IMR-90 (cell line): ENCODE measurements around the gene BRD8. TPM values are rescaled to one million over a fixed set of nuclear protein-coding genes. Genes with fewer than 3 reads are reported as not detected.

Experiments
- ATAC-seq: fragments of 200-7000 bp; cut with Tn5 transposase; 2 replicates; pipeline ENCODE4 v1.9.1; 2020; ENCODE audit warnings: low read depth, mild to moderate bottlenecking, moderate library complexity
- BruUV-seq: library from RNA; stranded (reverse); fragments of 400-500 nt; replicated peaks from 2 replicates; lab custom pipeline; 2021; lab: Mats Ljungman, UMichigan
- CTCF ChIA-PET: fragments of 300-600 bp; formaldehyde crosslinking; extraction: SDS; loops from one replicate; lab custom pipeline; 2021; ENCODE audit warnings: antibody characterized with exemption; lab: Yijun Ruan, JAX
- POLR2A ChIA-PET: fragments of 300-600 bp; sonication (Branson Sonifier 250); formaldehyde crosslinking; loops from one replicate; lab custom pipeline; 2022; ENCODE audit warnings: antibody characterized with exemption; ENCODE audit not compliant: unreplicated experiment; lab: Charles Lee
- DNase-seq: peaks from one replicate; pipeline ENCODE4 v3.0.0; 2013
- H2AFZ ChIP-seq: replicated peaks from 2 replicates; pipeline ENCODE3; 2013; ENCODE audit warnings: low read length, mild to moderate bottlenecking; ENCODE audit not compliant: poor library complexity
- H2AK5ac ChIP-seq: 2 replicates; pipeline ENCODE4 v1.6.1; 2013; ENCODE audit warnings: low read depth, low read length, inconsistent platforms
- H2AK9ac ChIP-seq: replicated peaks from 2 replicates; pipeline ENCODE3; 2013; ENCODE audit warnings: mild to moderate bottlenecking, low read depth, low read length, moderate library complexity; ENCODE audit not compliant: poor library complexity
- H2BK120ac ChIP-seq: 2 replicates; pipeline ENCODE4 v1.6.1; 2013; ENCODE audit warnings: low read depth, low read length, inconsistent platforms
- H2BK15ac ChIP-seq: 3 replicates; pipeline ENCODE4 v1.6.1; 2013; ENCODE audit warnings: low read depth, low read length, inconsistent platforms
- H2BK20ac ChIP-seq: 2 replicates; pipeline ENCODE4 v1.6.1; 2013; ENCODE audit warnings: low read depth, mild to moderate bottlenecking, inconsistent platforms, low read length, moderate library complexity
- H2BK5ac ChIP-seq: 2 replicates; pipeline ENCODE4 v1.6.1; 2013; ENCODE audit warnings: mild to moderate bottlenecking, low read depth, low read length, inconsistent platforms; ENCODE audit not compliant: poor library complexity, severe bottlenecking
- H3K14ac ChIP-seq: replicated peaks from 2 replicates; pipeline ENCODE4 v1.6.1; 2013; ENCODE audit warnings: low read depth, low read length, inconsistent platforms
- H3K18ac ChIP-seq: 2 replicates; pipeline ENCODE4 v1.6.1; 2013; ENCODE audit warnings: low read depth, low read length, control low read depth
- H3K23ac ChIP-seq: 2 replicates; pipeline ENCODE4 v1.6.1; 2013; ENCODE audit warnings: low read depth, low read length, inconsistent platforms
- H3K27ac ChIP-seq: 2 replicates; pipeline ENCODE4 v1.5.1; 2013; ENCODE audit warnings: mild to moderate bottlenecking, control low read depth, low read length; ENCODE audit not compliant: insufficient read depth
- H3K27me3 ChIP-seq: 2 replicates; pipeline ENCODE4 v1.6.1; 2013; ENCODE audit warnings: low read length; ENCODE audit not compliant: control insufficient read depth, insufficient read depth
- H3K36me3 ChIP-seq: 2 replicates; pipeline ENCODE4 v1.6.1; 2013; ENCODE audit warnings: low read length, mixed read lengths; ENCODE audit not compliant: control insufficient read depth, insufficient read depth
- H3K4ac ChIP-seq: 2 replicates; pipeline ENCODE4 v1.6.1; 2013; ENCODE audit warnings: low read depth, low read length, inconsistent platforms
- H3K4me1 ChIP-seq: 2 replicates; pipeline ENCODE4 v1.6.1; 2013; ENCODE audit warnings: low read length, mixed read lengths; ENCODE audit not compliant: control insufficient read depth, insufficient read depth
- H3K4me2 ChIP-seq: 2 replicates; pipeline ENCODE4 v1.6.1; 2013; ENCODE audit warnings: low read depth, mild to moderate bottlenecking, control low read depth, low read length, moderate library complexity
- H3K4me3 ChIP-seq: 2 replicates; pipeline ENCODE4 v1.5.1; 2013; ENCODE audit warnings: low read depth, mild to moderate bottlenecking, control low read depth, low read length, moderate library complexity; ENCODE audit not compliant: insufficient read depth
- H3K56ac ChIP-seq: 2 replicates; pipeline ENCODE4 v1.6.1; 2013; ENCODE audit warnings: low read length, inconsistent platforms; ENCODE audit not compliant: insufficient read depth; ENCODE audit errors: extremely low read depth
- H3K79me1 ChIP-seq, 2 experiments: 2 replicates each; pipeline ENCODE4 v1.6.1; 2013; ENCODE audit warnings: low read length in 2 of 2, inconsistent platforms in 1 of 2, low read depth in 1 of 2
- H3K9ac ChIP-seq: 2 replicates; pipeline ENCODE4 v1.6.1; 2013; ENCODE audit warnings: low read depth, low read length, control low read depth
- H3K9me1 ChIP-seq: 2 replicates; pipeline ENCODE4 v1.6.1; 2013; ENCODE audit warnings: low read length, inconsistent platforms; ENCODE audit not compliant: insufficient read depth
- H3K9me3 ChIP-seq: 2 replicates; pipeline ENCODE4 v1.6.1; 2013; ENCODE audit warnings: low read length; ENCODE audit not compliant: control insufficient read depth, insufficient read depth
- H4K20me1 ChIP-seq: 2 replicates; pipeline ENCODE4 v1.6.1; 2013; ENCODE audit warnings: low read length, inconsistent platforms; ENCODE audit not compliant: insufficient read depth
- H4K5ac ChIP-seq: 2 replicates; pipeline ENCODE4 v1.6.1; 2013; ENCODE audit warnings: mild to moderate bottlenecking, low read depth, low read length, control low read depth
- H4K8ac ChIP-seq, 2 experiments: 2 replicates each; pipeline ENCODE4 v1.6.1; 2013; ENCODE audit warnings: low read depth in 2 of 2, low read length in 2 of 2, control low read depth in 1 of 2, inconsistent platforms in 1 of 2
- H4K91ac ChIP-seq: 2 replicates; pipeline ENCODE4 v1.6.1; 2013; ENCODE audit warnings: low read depth, low read length, inconsistent platforms; ENCODE audit not compliant: insufficient read depth
- BHLHE40 ChIP-seq: fragments of 150-350 bp; IDR thresholded peaks from 2 replicates; pipeline ENCODE4 v1.6.1; 2016; ENCODE audit warnings: mild to moderate bottlenecking, low read depth, low read length
- CEBPB ChIP-seq: IDR thresholded peaks from 2 replicates; pipeline ENCODE4 v1.6.1; 2012; ENCODE audit warnings: low read depth, low read length, improper control_type of control experiment
- CHD1 ChIP-seq: IDR thresholded peaks from 2 replicates; pipeline ENCODE4 v1.6.1; 2012; ENCODE audit warnings: low read depth, low read length, improper control_type of control experiment
- CTCF ChIP-seq: conservative IDR thresholded peaks from 2 replicates; pipeline ENCODE4 v1.5.1; 2012; ENCODE audit warnings: mild to moderate bottlenecking, low read depth, low read length, improper control_type of control experiment
- ELK1 ChIP-seq: fragments of 150-350 bp; IDR thresholded peaks from 2 replicates; pipeline ENCODE4 v1.6.1; 2016; ENCODE audit warnings: low read depth, mild to moderate bottlenecking, low read length, moderate library complexity, borderline replicate concordance
- FOS ChIP-seq: fragments of 150-350 bp; IDR thresholded peaks from 2 replicates; pipeline ENCODE4 v1.6.1; 2016; ENCODE audit warnings: low read depth, low read length
- MAFK ChIP-seq: IDR thresholded peaks from 2 replicates; pipeline ENCODE4 v1.6.1; 2012; ENCODE audit warnings: low read depth, low read length, improper control_type of control experiment
- MAZ ChIP-seq: IDR thresholded peaks from 2 replicates; pipeline ENCODE4 v1.6.1; 2012; ENCODE audit warnings: low read depth, mild to moderate bottlenecking, low read length, improper control_type of control experiment, moderate library complexity, borderline replicate concordance
- MXI1 ChIP-seq: IDR thresholded peaks from 2 replicates; pipeline ENCODE4 v1.6.1; 2012; ENCODE audit warnings: low read depth, mild to moderate bottlenecking, low read length, moderate library complexity, borderline replicate concordance
- NFE2L2 ChIP-seq: fragments of 150-350 bp; IDR thresholded peaks from 2 replicates; pipeline ENCODE4 v1.6.1; 2016; ENCODE audit warnings: low read depth, mild to moderate bottlenecking, low read length
- POLR2A ChIP-seq: IDR thresholded peaks from 2 replicates; pipeline ENCODE4 v1.6.1; 2012; ENCODE audit warnings: mild to moderate bottlenecking, low read depth, low read length
- RAD21 ChIP-seq: IDR thresholded peaks from 2 replicates; pipeline ENCODE4 v1.6.1; 2012; ENCODE audit warnings: low read length, improper control_type of control experiment
- RCOR1 ChIP-seq: IDR thresholded peaks from 2 replicates; pipeline ENCODE4 v1.6.1; 2012; ENCODE audit warnings: mild to moderate bottlenecking, low read length, improper control_type of control experiment; ENCODE audit not compliant: insufficient replicate concordance
- RFX5 ChIP-seq: IDR thresholded peaks from 2 replicates; pipeline ENCODE4 v1.8.0; 2012; ENCODE audit warnings: low read depth, mild to moderate bottlenecking, low read length, moderate library complexity
- SMC3 ChIP-seq: fragments of 150-350 bp; IDR thresholded peaks from 2 replicates; pipeline ENCODE4 v1.6.1; 2016; ENCODE audit warnings: low read depth, mild to moderate bottlenecking, antibody characterized with exemption, low read length, moderate library complexity
- USF2 ChIP-seq: fragments of 150-350 bp; IDR thresholded peaks from 2 replicates; pipeline ENCODE4 v1.6.1; 2017; ENCODE audit warnings: mild to moderate bottlenecking, antibody characterized with exemption, low read length, low read depth
- WGBS, 2 experiments: methylation state at CpG; one replicate each; pipeline versions ENCODE4 v1.1.5 to v1.1.7; 2013; ENCODE audit warnings: missing lambda C conversion rate in 2 of 2; ENCODE audit not compliant: insufficient read length in 1 of 2; ENCODE audit errors: extremely low coverage in 2 of 2; 5-methylcytosine and 5-hydroxymethylcytosine counted together
- dilution Hi-C: fragments of 300-500 bp; cut with HindIII; formaldehyde crosslinking; loops from one replicate; pipeline ENCODE4 v1.14.3; 2018; ENCODE audit warnings: low sequenced_read_pairs; ENCODE audit not compliant: unreplicated experiment
- in situ Hi-C: fragments of 300-500 bp; cut with MboI; formaldehyde crosslinking; loops from 3 replicates; pipeline ENCODE4 v1.14.3; 2019; ENCODE audit warnings: low sequenced_read_pairs, inconsistent platforms, mixed read lengths
- intact Hi-C: fragments of 100-400 bp; cut with micrococcal nuclease; formaldehyde crosslinking; loops from 2 replicates; pipeline ENCODE4 v1.10.0; 2022
- polyA plus RNA-seq, 3 experiments: library from polyadenylated mRNA; depleted of rRNA; stranded (reverse); fragments of >200 nt; gene quantifications; 2 replicates each; pipeline ENCODE4 v1.2.3, GENCODE V29; 2012; ENCODE audit warnings: low replicate concordance in 1 of 3
- total RNA-seq: library from RNA; depleted of rRNA; stranded (reverse); fragments of >200 nt; gene quantifications from 2 replicates; pipeline ENCODE4 v1.2.3, GENCODE V29; 2012

Gene BRD8
- total and polyA plus RNA-seq, 2 of the 4 experiments (the other 2 are of a cell fraction): 36.9 to 43.6 TPM

GRCh38 chr5:138148811-138149210, 29.6 kb downstream of the BRD8 start:
- WGBS, 2 experiments: no CpG with 5 or more reads among the region's 1 CpG
- CTCF ChIA-PET: no interaction called here
- Histone ChIP-seq H4K20me1 (no peaks in the 10 kb centered on the region), H3K23ac (no peak overlapping the region), H3K79me1 (no peaks in the 10 kb centered on the region), H3K36me3 (no peaks in the 10 kb centered on the region), H3K9ac (no peak overlapping the region), H3K27ac (no peak overlapping the region), H3K18ac (no peak overlapping the region), H3K9me1 (no peaks in the 10 kb centered on the region), H3K14ac (no peak overlapping the region), H2BK5ac (no peak overlapping the region), H4K5ac (no peak overlapping the region), H3K4ac (no peak overlapping the region), H3K4me1 (peaks cover 4% of the 10 kb centered on the region), H2AFZ (peak overlapping the region; percentile 40), H2BK120ac (no peak overlapping the region), H3K4me3 (no peak overlapping the region), H3K4me2 (no peak overlapping the region), H3K27me3 (no peaks in the 10 kb centered on the region), H4K91ac (no peak overlapping the region), H2BK15ac (no peak overlapping the region), H2AK5ac (no peak overlapping the region), H3K56ac (no peak overlapping the region), H2BK20ac (no peak overlapping the region), H3K9me3 (no peaks in the 10 kb centered on the region), H2AK9ac (no peak overlapping the region), H4K8ac (no peak overlapping the region)
- POLR2A ChIA-PET: no interaction called here
- in situ Hi-C loops (loop anchor here (25.0 kb wide), 2 partner anchors 112 to 512 kb away; partner anchors contain the start of gene FAM13B), dilution Hi-C loops (no loop called here), intact Hi-C loops (no loop called here)
- no TSS peak for BruUV-seq
- ATAC-seq (peak; percentile 79), DNase-seq (peak; percentile 65)
- TF ChIP-seq USF2 (no peak), POLR2A (no peak), CEBPB (no peak), MXI1 (no peak), RFX5 (no peak), ELK1 (no peak), BHLHE40 (no peak), CTCF (no peak), MAFK (no peak), RAD21 (no peak), CHD1 (no peak), FOS (no peak), SMC3 (no peak), MAZ (no peak), NFE2L2 (no peak), RCOR1 (no peak)
